Keratinocyte (primary cell): ENCODE results near the gene CCDC102B. TPM values are rescaled to one million over a fixed set of nuclear protein-coding genes. Genes with fewer than 3 reads are reported as not detected.

Source experiments
- DNase-seq: peaks from one replicate; pipeline ENCODE4 v3.0.0-alpha.2; 2011; ENCODE audit warnings: low read depth, missing footprints, low spot score
- FAIRE-seq: peaks from 2 replicates; lab custom pipeline; 2011; peaks lifted over from hg19 to GRCh38; lab: Jason Lieb, UNC
- H2AFZ ChIP-seq: 2 replicates; pipeline ENCODE4 v1.6.0; 2012; ENCODE audit warnings: low read length, control low read depth, inconsistent platforms; ENCODE audit not compliant: control insufficient read depth
- H3K27ac ChIP-seq: 2 replicates; pipeline ENCODE4 v1.5.1; 2011; ENCODE audit warnings: low read length; ENCODE audit not compliant: control insufficient read depth, insufficient read depth
- H3K27me3 ChIP-seq: 3 replicates; pipeline ENCODE4 v1.6.0; 2011; ENCODE audit warnings: low read length; ENCODE audit not compliant: control insufficient read depth, insufficient read depth; ENCODE audit errors: extremely low read depth
- H3K36me3 ChIP-seq, 2 experiments: 2 replicates in 1 of 2; 3 replicates in 1 of 2; pipeline ENCODE4 v1.5.1; 2011; ENCODE audit warnings: low read length in 2 of 2, mild to moderate bottlenecking in 1 of 2; ENCODE audit not compliant: control insufficient read depth in 2 of 2, insufficient read depth in 2 of 2; ENCODE audit errors: extremely low read depth in 1 of 2
- H3K4me1 ChIP-seq: 3 replicates; pipeline ENCODE4 v1.5.1; 2011; ENCODE audit warnings: low read length; ENCODE audit not compliant: control insufficient read depth, insufficient read depth; ENCODE audit errors: extremely low read depth
- H3K4me2 ChIP-seq: 3 replicates; pipeline ENCODE4 v1.6.0; 2011; ENCODE audit warnings: low read depth, low read length; ENCODE audit not compliant: control insufficient read depth, insufficient read depth; ENCODE audit errors: extremely low read depth
- H3K4me3 ChIP-seq, 3 experiments: fragments of 200-600 bp in 1 of 3; sonication (generic) in 1 of 3; 2 replicates in 2 of 3; 3 replicates in 1 of 3; pipeline ENCODE4 v1.5.1; 2011 to 2016; ENCODE audit warnings: low read length in 3 of 3, mild to moderate bottlenecking in 3 of 3, control low read depth in 2 of 3, inconsistent platforms in 1 of 3, low read depth in 1 of 3, mixed read lengths in 1 of 3, mixed run types in 1 of 3, moderate library complexity in 1 of 3; ENCODE audit not compliant: control insufficient read depth in 2 of 3, insufficient read depth in 2 of 3; ENCODE audit errors: extremely low read depth in 1 of 3
- H3K79me2 ChIP-seq: 2 replicates; pipeline ENCODE4 v1.6.0; 2012; ENCODE audit warnings: low read length; ENCODE audit not compliant: control insufficient read depth, insufficient read depth
- H3K9ac ChIP-seq: 3 replicates; pipeline ENCODE4 v1.6.0; 2011; ENCODE audit warnings: low read length; ENCODE audit not compliant: control insufficient read depth, insufficient read depth; ENCODE audit errors: extremely low read depth
- H3K9me1 ChIP-seq: 3 replicates; pipeline ENCODE4 v1.6.0; 2011; ENCODE audit warnings: low read length; ENCODE audit not compliant: control insufficient read depth, insufficient read depth; ENCODE audit errors: extremely low read depth
- H3K9me3 ChIP-seq: 2 replicates; pipeline ENCODE4 v1.5.1; 2012; ENCODE audit warnings: low read depth, low read length; ENCODE audit not compliant: control insufficient read depth
- H4K20me1 ChIP-seq: 3 replicates; pipeline ENCODE4 v1.6.0; 2011; ENCODE audit warnings: low read length; ENCODE audit not compliant: control insufficient read depth, insufficient read depth; ENCODE audit errors: extremely low read depth
- CTCF ChIP-seq, 3 experiments: IDR thresholded peaks in 1 of 3; conservative IDR thresholded peaks in 1 of 3; optimal IDR thresholded peaks in 1 of 3; 2 replicates in 2 of 3; 3 replicates in 1 of 3; pipeline versions ENCODE3 to v1.5.1; 2011; ENCODE audit warnings: low read length in 3 of 3, mild to moderate bottlenecking in 3 of 3, moderate library complexity in 2 of 3, control low read depth in 1 of 3, inconsistent platforms in 1 of 3; ENCODE audit not compliant: insufficient read depth in 2 of 3; ENCODE audit errors: extremely low read depth in 1 of 3
- EZH2 ChIP-seq: IDR thresholded peaks from one replicate; pipeline ENCODE4 v1.6.1; 2012; ENCODE audit warnings: inconsistent platforms, mild to moderate bottlenecking, low read length, moderate library complexity
- dilution Hi-C: fragments of 300-500 bp; cut with MboI; formaldehyde crosslinking; loops from one replicate; pipeline ENCODE4 v1.7.0; 2020; ENCODE audit warnings: low sequenced_read_pairs; ENCODE audit not compliant: extremely low pct_ligation_motif_present
- polyA plus RNA-seq, 5 experiments: library from polyadenylated mRNA; depleted of rRNA in 3 of 5; stranded (reverse) in 3 of 5; stranded (forward) in 1 of 5; unstranded in 1 of 5; fragments of >200 nt; gene quantifications; 1 replicate in 1 of 5; 2 replicates in 3 of 5; 3 replicates in 1 of 5; pipeline versions ENCODE4 v1.2.1 to v1.2.3, GENCODE V29; 2011 to 2012; ENCODE audit warnings: missing spikeins in 2 of 5, low read depth in 1 of 5, low replicate concordance in 1 of 5

Gene CCDC102B
- polyA plus RNA-seq, 1 donor (not counting 4 experiments of a cell fraction or from before 2014, with no cell fraction given) = 0.60 TPM

- Histone ChIP-seq H4K20me1 (no peaks in the 10 kb centered on the region), H3K36me3 (no peaks in the 10 kb centered on the region), H3K4me2 (no peak overlapping the region), H2AFZ (no peak overlapping the region), H3K9ac (no peak overlapping the region), H3K27me3 (no peaks in the 10 kb centered on the region), H3K27ac (no peak overlapping the region), H3K9me1 (no peaks in the 10 kb centered on the region), H3K4me1 (no peaks in the 10 kb centered on the region), H3K79me2 (no peaks in the 10 kb centered on the region), H3K4me3 (no peak overlapping the region), H3K9me3 (no peaks in the 10 kb centered on the region)
- no peak for DNase-seq
- no peak for FAIRE-seq
- dilution Hi-C loops = no loop called here
- TF ChIP-seq CTCF (optimal IDR thresholded peaks at IDR 0.05 in 1 of 3, IDR thresholded peaks at IDR 0.05 in 1 of 3, conservative IDR thresholded peaks at IDR 0.05 in 1 of 3; ENCODE audit: extremely low read depth in 1 of 3, insufficient read depth in 2 of 3, low read length in 3 of 3) (no peak), EZH2 (no peak)
Measured at GRCh38 chr18:69088973-69089372, 291.1 kb downstream of the CCDC102B start.

- dilution Hi-C loops = no loop called here
- TF ChIP-seq CTCF (optimal IDR thresholded peaks at IDR 0.05 in 1 of 3, IDR thresholded peaks at IDR 0.05 in 1 of 3, conservative IDR thresholded peaks at IDR 0.05 in 1 of 3; ENCODE audit: extremely low read depth in 1 of 3, insufficient read depth in 2 of 3, low read length in 3 of 3) (no peak), EZH2 (no peak)
- Histone ChIP-seq H3K4me2 (no peak overlapping the region), H3K27me3 (no peaks in the 10 kb centered on the region), H3K9ac (no peak overlapping the region), H3K27ac (no peak overlapping the region), H2AFZ (no peak overlapping the region), H3K4me3 (no peak overlapping the region), H3K9me3 (no peaks in the 10 kb centered on the region), H3K36me3 (no peaks in the 10 kb centered on the region), H3K9me1 (no peaks in the 10 kb centered on the region), H3K79me2 (no peaks in the 10 kb centered on the region), H3K4me1 (no peaks in the 10 kb centered on the region), H4K20me1 (no peaks in the 10 kb centered on the region)
- no peak for DNase-seq
- FAIRE-seq = no peak
Measured at GRCh38 chr18:69097349-69097748, 299.5 kb downstream of the CCDC102B start.
